Measurements from ENCODE around the gene CIP2A. TPM values are rescaled to one million over a fixed set of nuclear protein-coding genes. Genes with fewer than 3 reads are reported as not detected.
A peak's percentile ranks its signal among the peaks of the same experiment; 100 is the strongest.

The CIP2A gene
- total and polyA plus RNA-seq, 2 of the 13 experiments (the other 11 are each of a cell fraction or from before 2014, with no cell fraction given), result 7.8 to 36.9 TPM

- TF ChIP-seq ZSCAN22 (CRISPR knock-in tag; IDR thresholded peaks at IDR 0.05), result no peak
- TF ChIP-seq SMARCC2 (IDR thresholded peaks at IDR 0.05), result no peak
- peak; percentile 100 for TF ChIP-seq ZMYM4 (CRISPR knock-in tag; IDR thresholded peaks at IDR 0.05)
- TF ChIP-seq ZNF18 (CRISPR knock-in tag; IDR thresholded peaks at IDR 0.05; ENCODE audit: insufficient replicate concordance), result no peak
- 0 out of 2 replicates have a peak, but pooled peaks have one; percentile 30 for TF ChIP-seq HNF1A (IDR thresholded peaks at IDR 0.05; ENCODE audit: low read depth)
- TF ChIP-seq HNF1A (CRISPR knock-in tag; IDR thresholded peaks at IDR 0.05; ENCODE audit: borderline replicate concordance), result peak; percentile 40; the same call in 1 of the 2 replicates
- no peak for TF ChIP-seq CENPT (CRISPR knock-in tag; IDR thresholded peaks at IDR 0.05; ENCODE audit: low read depth)
- no peak for TF ChIP-seq MTA3 (CRISPR knock-in tag; IDR thresholded peaks at IDR 0.05)
- TF ChIP-seq ZZZ3 (CRISPR knock-in tag; IDR thresholded peaks at IDR 0.05; ENCODE audit: borderline replicate concordance), result peak; percentile 88; the same call in 1 of the 2 replicates
- TF ChIP-seq ZNF547 (CRISPR knock-in tag; IDR thresholded peaks at IDR 0.05), result no peak
- peak; percentile 98 for TF ChIP-seq TFDP1 (CRISPR knock-in tag; IDR thresholded peaks at IDR 0.05; ENCODE audit: borderline replicate concordance)
- peak; percentile 27; the same call in 1 of the 2 replicates for TF ChIP-seq ZFP1 (CRISPR knock-in tag; IDR thresholded peaks at IDR 0.05)
- no peak for TF ChIP-seq MZF1 (CRISPR knock-in tag; IDR thresholded peaks at IDR 0.05; ENCODE audit: borderline replicate concordance)
- no peak for TF ChIP-seq ARNT (IDR thresholded peaks at IDR 0.05)
- TF ChIP-seq SMAD1 (CRISPR knock-in tag; IDR thresholded peaks at IDR 0.05; ENCODE audit: borderline replicate concordance, low read depth), result no peak; the same call in 1 of the 2 replicates
- peak; percentile 49 for TF ChIP-seq ATF2 (CRISPR knock-in tag; IDR thresholded peaks at IDR 0.05)
- TF ChIP-seq ZSCAN31 (CRISPR knock-in tag; IDR thresholded peaks at IDR 0.05; ENCODE audit: low read depth), result peak; percentile 76; the same call in 1 of the 2 replicates
- peak; percentile 49 for TF ChIP-seq CBX1 (IDR thresholded peaks at IDR 0.05; ENCODE audit: low read depth)
- TF ChIP-seq ZBTB14 (CRISPR knock-in tag; IDR thresholded peaks at IDR 0.05), result no peak
These were observed at the start of gene CIP2A, which contains the start of gene DZIP3 (continued) for GRCh38 chr3:108589081-108589997.
